ENCODE measurements around the gene DHCR24.

Gene DHCR24

GRCh38 chr1:54818461-54819194 is 68.4 kb downstream of the DHCR24 start:
- DNase-seq = no peak

GRCh38 chr1:54816951-54817350 is 70.0 kb downstream of the DHCR24 start:
- no peak for DNase-seq

GRCh38 chr1:54816130-54816529 is 70.9 kb downstream of the DHCR24 start:
- DNase-seq = no peak

- no peak for DNase-seq
Measured at GRCh38 chr1:54815086-54815876, 71.7 kb downstream of the DHCR24 start.

GRCh38 chr1:54814571-54814970 is 72.4 kb downstream of the DHCR24 start:
- DNase-seq = no peak

- DNase-seq = no peak
Measured at GRCh38 chr1:54814126-54814498, 72.9 kb downstream of the DHCR24 start.

- DNase-seq = no peak
Measured at GRCh38 chr1:54813485-54814125, 73.4 kb downstream of the DHCR24 start.

- no peak for DNase-seq
Measured at GRCh38 chr1:54812801-54813484, 74.1 kb downstream of the DHCR24 start.

- no peak for DNase-seq
Measured at GRCh38 chr1:54811739-54812655, 75.0 kb downstream of the DHCR24 start.

GRCh38 chr1:54811066-54811465 is 75.9 kb downstream of the DHCR24 start:
- DNase-seq = no peak

GRCh38 chr1:54810153-54810942 is 76.6 kb downstream of the DHCR24 start:
- DNase-seq = peak in 49 of 58 donors; percentile 7 to 71 (median 36)

GRCh38 chr1:54809496-54810074 is 77.4 kb downstream of the DHCR24 start:
- DNase-seq = no peak

GRCh38 chr1:54808443-54809207 is 78.4 kb downstream of the DHCR24 start:
- DNase-seq = no peak

- no peak for DNase-seq
Measured at GRCh38 chr1:54807756-54808155, 79.2 kb downstream of the DHCR24 start.

GRCh38 chr1:54806931-54807611 is 79.9 kb downstream of the DHCR24 start:
- DNase-seq = no peak

GRCh38 chr1:54805981-54806381 is 81.0 kb downstream of the DHCR24 start:
- peak in 3 of 58 donors; percentile 16 to 44 (median 22) for DNase-seq

GRCh38 chr1:54805466-54805865 is 81.5 kb downstream of the DHCR24 start:
- DNase-seq = no peak
